Measurements from ENCODE around the gene ANXA6.

ANXA6 gene

GRCh38 chr5:151097061-151097460 is 60.5 kb downstream of the ANXA6 start:
- Histone ChIP-seq H3K9me3 (ENCODE audit: control insufficient read depth in 1 of 2, low read length in 2 of 2) (no peaks in the 10 kb centered on the region), H3K27me3 (ENCODE audit: control insufficient read depth in 1 of 2, insufficient read depth in 2 of 2, low read length in 2 of 2) (no peaks in the 10 kb centered on the region), H3K4me3 (ENCODE audit: low read depth in 1 of 2, low read length in 2 of 2) (no peak overlapping the region), H3K9ac (ENCODE audit: low read depth in 1 of 2, low read length in 2 of 2) (no peak overlapping the region), H3K36me3 (ENCODE audit: control insufficient read depth in 1 of 2, insufficient read depth in 2 of 2, low read length in 2 of 2) (no peaks in the 10 kb centered on the region), H3K27ac (ENCODE audit: low read depth, low read length) (no peak overlapping the region), H3K4me1 (ENCODE audit: control insufficient read depth in 1 of 2, insufficient read depth in 2 of 2, low read length in 2 of 2) (peaks cover 88 to 91% of the 10 kb centered on the region in 2 donors)

DNA sequence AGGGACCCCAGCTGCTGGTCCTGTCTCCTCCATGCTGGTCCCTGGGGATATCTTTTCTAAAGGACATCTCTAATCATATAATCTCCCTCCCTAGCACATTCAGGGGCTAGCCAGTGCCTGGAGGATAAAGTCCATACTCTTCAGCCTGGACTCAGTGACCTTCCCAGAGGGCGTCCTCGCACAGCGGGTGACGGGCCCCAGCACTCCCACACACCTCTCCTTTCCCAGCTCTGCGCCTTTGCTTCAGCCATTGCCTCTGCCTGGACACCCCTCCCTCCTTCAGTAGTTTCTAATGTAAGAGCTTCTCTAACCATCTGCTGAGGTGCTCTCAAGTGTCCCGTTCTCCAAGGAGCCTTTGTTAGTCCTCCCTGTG is 61.6 kb downstream of the ANXA6 start:
- peaks cover 78 to 83% of the 10 kb centered on the region in 2 donors for H3K4me1 ChIP-seq (ENCODE audit: control insufficient read depth in 1 of 2, insufficient read depth in 2 of 2, low read length in 2 of 2)

DNA sequence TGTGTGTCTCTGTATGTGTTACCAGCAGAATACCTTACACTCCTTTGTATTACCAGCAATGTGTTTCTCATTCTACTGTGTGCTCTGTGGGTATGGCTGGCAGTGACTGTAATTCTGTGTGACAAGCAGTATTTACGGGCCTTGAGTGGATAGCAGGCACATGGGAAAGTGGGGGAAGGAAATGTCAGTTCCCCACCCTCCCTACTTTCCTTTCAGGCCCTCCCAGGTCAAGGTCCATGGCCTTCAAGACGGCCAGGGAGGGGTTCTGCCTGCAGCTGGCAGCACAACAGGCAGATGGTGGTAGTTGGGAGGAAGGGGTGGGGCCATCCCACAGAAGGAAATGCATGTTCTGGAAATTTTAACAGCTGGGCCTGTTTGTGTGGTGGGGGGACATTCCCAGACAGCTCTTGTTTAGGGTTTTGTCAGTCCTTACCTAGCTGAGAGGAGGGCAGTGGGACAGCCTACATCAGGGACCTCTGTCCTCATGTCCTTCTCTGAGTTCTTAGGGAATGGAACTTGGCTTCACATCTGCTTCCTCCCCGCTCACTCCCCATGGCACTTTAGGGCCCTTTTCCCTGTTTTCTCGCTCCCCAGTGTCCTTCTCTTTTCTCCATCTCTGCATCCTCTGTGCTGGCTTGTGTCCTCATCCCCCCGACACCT is 62.1 kb downstream of the ANXA6 start:
- Histone ChIP-seq H3K9me3 (ENCODE audit: control insufficient read depth in 1 of 2, low read length in 2 of 2) (no peaks in the 10 kb centered on the region), H3K27ac (ENCODE audit: low read depth, low read length) (peak overlapping the region; percentile 90), H3K4me3 (ENCODE audit: low read depth in 1 of 2, low read length in 2 of 2) (peak overlapping the region; percentile 1 to 48), H3K36me3 (ENCODE audit: control insufficient read depth in 1 of 2, insufficient read depth in 2 of 2, low read length in 2 of 2) (no peaks in the 10 kb centered on the region), H3K4me1 (ENCODE audit: control insufficient read depth in 1 of 2, insufficient read depth in 2 of 2, low read length in 2 of 2) (peaks cover 76 to 80% of the 10 kb centered on the region in 2 donors), H3K27me3 (ENCODE audit: control insufficient read depth in 1 of 2, insufficient read depth in 2 of 2, low read length in 2 of 2) (no peaks in the 10 kb centered on the region), H3K9ac (ENCODE audit: low read depth in 1 of 2, low read length in 2 of 2) (peak overlapping the region; percentile 51 to 77)

More for the DNA sequence above, 61.6 kb downstream of the ANXA6 start:
- Histone ChIP-seq H3K9ac (ENCODE audit: low read depth in 1 of 2, low read length in 2 of 2) (peak overlapping the region; percentile 40 to 55), H3K36me3 (ENCODE audit: control insufficient read depth in 1 of 2, insufficient read depth in 2 of 2, low read length in 2 of 2) (no peaks in the 10 kb centered on the region), H3K27me3 (ENCODE audit: control insufficient read depth in 1 of 2, insufficient read depth in 2 of 2, low read length in 2 of 2) (no peaks in the 10 kb centered on the region), H3K27ac (ENCODE audit: low read depth, low read length) (peak overlapping the region; percentile 90), H3K4me3 (ENCODE audit: low read depth in 1 of 2, low read length in 2 of 2) (peak overlapping the region in 1 of 2 donors; percentile 1), H3K9me3 (ENCODE audit: control insufficient read depth in 1 of 2, low read length in 2 of 2) (no peaks in the 10 kb centered on the region)

GRCh38 chr5:151094852-151095245 is 62.7 kb downstream of the ANXA6 start:
- Histone ChIP-seq H3K4me1 (ENCODE audit: control insufficient read depth in 1 of 2, insufficient read depth in 2 of 2, low read length in 2 of 2) (peaks cover 77 to 80% of the 10 kb centered on the region in 2 donors), H3K9me3 (ENCODE audit: control insufficient read depth in 1 of 2, low read length in 2 of 2) (no peaks in the 10 kb centered on the region), H3K27ac (ENCODE audit: low read depth, low read length) (peak overlapping the region; percentile 90), H3K27me3 (ENCODE audit: control insufficient read depth in 1 of 2, insufficient read depth in 2 of 2, low read length in 2 of 2) (no peaks in the 10 kb centered on the region), H3K4me3 (ENCODE audit: low read depth in 1 of 2, low read length in 2 of 2) (peak overlapping the region; percentile 37 to 48), H3K36me3 (ENCODE audit: control insufficient read depth in 1 of 2, insufficient read depth in 2 of 2, low read length in 2 of 2) (no peaks in the 10 kb centered on the region), H3K9ac (ENCODE audit: low read depth in 1 of 2, low read length in 2 of 2) (peak overlapping the region; percentile 51 to 77)

GRCh38 chr5:151094030-151094851 is 63.3 kb downstream of the ANXA6 start:
- H3K27ac ChIP-seq (ENCODE audit: low read depth, low read length), result peak overlapping the region; percentile 90

GRCh38 chr5:151093476-151093889 is 64.1 kb downstream of the ANXA6 start:
- peak overlapping the region; percentile 37 to 48 for H3K4me3 ChIP-seq (ENCODE audit: low read depth in 1 of 2, low read length in 2 of 2)
- H3K36me3 ChIP-seq (ENCODE audit: control insufficient read depth in 1 of 2, insufficient read depth in 2 of 2, low read length in 2 of 2), result no peaks in the 10 kb centered on the region
- H3K4me1 ChIP-seq (ENCODE audit: control insufficient read depth in 1 of 2, insufficient read depth in 2 of 2, low read length in 2 of 2), result peaks cover 74 to 80% of the 10 kb centered on the region in 2 donors
- H3K27ac ChIP-seq (ENCODE audit: low read depth, low read length), result peak overlapping the region; percentile 43
- no peaks in the 10 kb centered on the region for H3K9me3 ChIP-seq (ENCODE audit: control insufficient read depth in 1 of 2, low read length in 2 of 2)
- H3K27me3 ChIP-seq (ENCODE audit: control insufficient read depth in 1 of 2, insufficient read depth in 2 of 2, low read length in 2 of 2), result no peaks in the 10 kb centered on the region
- peak overlapping the region; percentile 18 to 77 for H3K9ac ChIP-seq (ENCODE audit: low read depth in 1 of 2, low read length in 2 of 2)

More at GRCh38 chr5:151094030-151094851, 63.3 kb downstream of the ANXA6 start:
- Histone ChIP-seq H3K36me3 (ENCODE audit: control insufficient read depth in 1 of 2, insufficient read depth in 2 of 2, low read length in 2 of 2) (no peaks in the 10 kb centered on the region), H3K9me3 (ENCODE audit: control insufficient read depth in 1 of 2, low read length in 2 of 2) (no peaks in the 10 kb centered on the region), H3K4me1 (ENCODE audit: control insufficient read depth in 1 of 2, insufficient read depth in 2 of 2, low read length in 2 of 2) (peaks cover 78 to 82% of the 10 kb centered on the region in 2 donors), H3K4me3 (ENCODE audit: low read depth in 1 of 2, low read length in 2 of 2) (peak overlapping the region; percentile 37 to 48), H3K27me3 (ENCODE audit: control insufficient read depth in 1 of 2, insufficient read depth in 2 of 2, low read length in 2 of 2) (no peaks in the 10 kb centered on the region), H3K9ac (ENCODE audit: low read depth in 1 of 2, low read length in 2 of 2) (peak overlapping the region; percentile 51 to 77)

DNA sequence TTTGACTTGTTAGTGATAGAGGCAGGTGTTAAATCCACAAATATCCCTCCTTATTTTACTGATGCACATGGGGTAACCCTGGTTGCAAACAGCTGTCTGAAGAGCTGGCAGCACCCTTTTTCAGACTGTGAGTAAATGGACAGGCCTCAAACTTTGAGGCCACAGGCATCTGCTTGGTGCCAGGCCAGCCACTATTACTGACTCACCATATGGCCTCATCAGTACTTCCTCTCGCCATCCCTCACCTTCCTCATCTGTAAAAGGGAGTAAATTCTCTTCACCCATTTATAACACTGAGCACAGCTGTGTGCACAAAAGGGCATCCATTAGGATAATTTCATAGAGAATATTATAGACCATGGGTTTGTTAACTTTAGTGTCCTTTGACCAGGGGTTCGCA is 64.8 kb downstream of the ANXA6 start:
- Histone ChIP-seq H3K9me3 (ENCODE audit: control insufficient read depth in 1 of 2, low read length in 2 of 2) (no peaks in the 10 kb centered on the region), H3K9ac (ENCODE audit: low read depth in 1 of 2, low read length in 2 of 2) (peak overlapping the region in 1 of 2 donors; percentile 7), H3K27ac (ENCODE audit: low read depth, low read length) (no peak overlapping the region), H3K4me1 (ENCODE audit: control insufficient read depth in 1 of 2, insufficient read depth in 2 of 2, low read length in 2 of 2) (peaks cover 67 to 73% of the 10 kb centered on the region in 2 donors), H3K4me3 (ENCODE audit: low read depth in 1 of 2, low read length in 2 of 2) (no peak overlapping the region), H3K36me3 (ENCODE audit: control insufficient read depth in 1 of 2, insufficient read depth in 2 of 2, low read length in 2 of 2) (no peaks in the 10 kb centered on the region), H3K27me3 (ENCODE audit: control insufficient read depth in 1 of 2, insufficient read depth in 2 of 2, low read length in 2 of 2) (no peaks in the 10 kb centered on the region)

DNA sequence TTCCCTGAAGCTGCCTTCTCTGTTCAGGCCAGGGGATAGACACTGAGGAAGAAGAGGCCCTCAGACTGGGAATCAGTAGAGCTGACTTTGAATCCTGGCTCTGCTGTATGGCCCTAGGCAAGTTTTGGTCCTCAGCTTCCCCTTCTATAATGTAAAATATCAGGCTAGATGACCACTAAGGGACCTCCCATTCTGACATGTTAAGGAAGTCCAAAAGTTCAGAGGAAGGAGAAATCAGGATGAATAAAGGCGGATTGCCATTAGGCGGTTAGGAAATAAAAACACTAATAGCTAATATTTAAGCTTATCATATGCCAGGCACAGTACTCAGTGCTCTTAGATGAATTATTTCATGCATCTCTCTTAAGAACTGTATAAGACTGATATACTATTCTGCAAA is 67.9 kb downstream of the ANXA6 start:
- Histone ChIP-seq H3K4me3 (ENCODE audit: low read depth in 1 of 2, low read length in 2 of 2) (no peak overlapping the region), H3K36me3 (ENCODE audit: control insufficient read depth in 1 of 2, insufficient read depth in 2 of 2, low read length in 2 of 2) (no peaks in the 10 kb centered on the region), H3K9ac (ENCODE audit: low read depth in 1 of 2, low read length in 2 of 2) (no peak overlapping the region), H3K27me3 (ENCODE audit: control insufficient read depth in 1 of 2, insufficient read depth in 2 of 2, low read length in 2 of 2) (no peaks in the 10 kb centered on the region), H3K4me1 (ENCODE audit: control insufficient read depth in 1 of 2, insufficient read depth in 2 of 2, low read length in 2 of 2) (peaks cover 64 to 74% of the 10 kb centered on the region in 2 donors), H3K9me3 (ENCODE audit: control insufficient read depth in 1 of 2, low read length in 2 of 2) (no peaks in the 10 kb centered on the region), H3K27ac (ENCODE audit: low read depth, low read length) (no peak overlapping the region)

DNA sequence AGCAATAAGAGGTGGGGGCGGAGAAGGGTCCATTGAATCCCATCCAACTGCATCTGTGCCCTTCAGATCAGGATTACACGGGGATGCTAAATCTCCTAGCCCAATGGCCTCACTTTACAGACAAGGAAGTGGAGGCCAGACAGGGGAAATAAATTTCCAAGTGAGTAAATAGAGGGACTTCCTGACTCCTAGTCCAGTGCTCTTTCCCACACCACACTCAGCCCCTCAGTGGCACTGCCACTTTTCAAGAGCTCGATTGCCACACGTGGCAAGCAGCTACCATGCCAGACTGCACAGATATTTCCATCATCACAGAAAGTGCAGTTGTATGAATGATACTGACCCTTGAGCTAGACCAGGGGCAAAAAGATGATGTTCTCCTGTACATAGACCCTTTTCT is 68.6 kb downstream of the ANXA6 start:
- H3K36me3 ChIP-seq (ENCODE audit: control insufficient read depth in 1 of 2, insufficient read depth in 2 of 2, low read length in 2 of 2), result no peaks in the 10 kb centered on the region
- H3K4me3 ChIP-seq (ENCODE audit: low read depth in 1 of 2, low read length in 2 of 2), result no peak overlapping the region
- peaks cover 61 to 72% of the 10 kb centered on the region in 2 donors for H3K4me1 ChIP-seq (ENCODE audit: control insufficient read depth in 1 of 2, insufficient read depth in 2 of 2, low read length in 2 of 2)
- H3K27ac ChIP-seq (ENCODE audit: low read depth, low read length), result no peak overlapping the region
- no peaks in the 10 kb centered on the region for H3K27me3 ChIP-seq (ENCODE audit: control insufficient read depth in 1 of 2, insufficient read depth in 2 of 2, low read length in 2 of 2)
- no peaks in the 10 kb centered on the region for H3K9me3 ChIP-seq (ENCODE audit: control insufficient read depth in 1 of 2, low read length in 2 of 2)
- no peak overlapping the region for H3K9ac ChIP-seq (ENCODE audit: low read depth in 1 of 2, low read length in 2 of 2)

- Histone ChIP-seq H3K9me3 (ENCODE audit: control insufficient read depth in 1 of 2, low read length in 2 of 2) (no peaks in the 10 kb centered on the region), H3K9ac (ENCODE audit: low read depth in 1 of 2, low read length in 2 of 2) (peak overlapping the region; percentile 70 to 87), H3K36me3 (ENCODE audit: control insufficient read depth in 1 of 2, insufficient read depth in 2 of 2, low read length in 2 of 2) (no peaks in the 10 kb centered on the region), H3K4me1 (ENCODE audit: control insufficient read depth in 1 of 2, insufficient read depth in 2 of 2, low read length in 2 of 2) (peaks cover 56 to 72% of the 10 kb centered on the region in 2 donors), H3K27ac (ENCODE audit: low read depth, low read length) (no peak overlapping the region), H3K27me3 (ENCODE audit: control insufficient read depth in 1 of 2, insufficient read depth in 2 of 2, low read length in 2 of 2) (no peaks in the 10 kb centered on the region), H3K4me3 (ENCODE audit: low read depth in 1 of 2, low read length in 2 of 2) (peak overlapping the region in 1 of 2 donors; percentile 57)
Measured at GRCh38 chr5:151087486-151087885, 70.1 kb downstream of the ANXA6 start.

Data from duodenal mucosa (tissue), 2 donors.